GM12878 (cell line): Measurements from ENCODE around the gene CIP2A. TPM values are rescaled to one million over a fixed set of nuclear protein-coding genes. Genes with fewer than 3 reads are reported as not detected.

Experiments used
- ATAC-seq: fragments of 200-7000 bp; cut with Tn5 transposase; 3 replicates; pipeline ENCODE4 v1.9.1; 2020; ENCODE audit warnings: mild to moderate bottlenecking, moderate library complexity
- BruUV-seq: library from RNA; stranded (reverse); fragments of 400-500 nt; replicated peaks from 2 replicates; lab custom pipeline; 2021; lab: Mats Ljungman, UMichigan
- CTCF ChIA-PET: fragments of 300-600 bp; sonication (Branson Sonifier 250); formaldehyde crosslinking; extraction: SDS; loops from one replicate; lab custom pipeline; 2021; ENCODE audit warnings: inconsistent platforms; lab: Yijun Ruan, JAX
- POLR2A ChIA-PET: fragments of 350-600 bp; formaldehyde crosslinking; extraction: SDS; loops from one replicate; lab custom pipeline; 2021; ENCODE audit warnings: inconsistent platforms; lab: Charles Lee
- RAD21 ChIA-PET: fragments of 300-600 bp; sonication (Branson Sonifier 250); formaldehyde crosslinking; loops from one replicate; lab custom pipeline; 2023; ENCODE audit warnings: antibody characterized with exemption; ENCODE audit not compliant: unreplicated experiment; lab: Charles Lee
- SMC1A ChIA-PET: fragments of 300-600 bp; sonication (Branson Sonifier 250); formaldehyde crosslinking; loops from one replicate; lab custom pipeline; 2023; ENCODE audit not compliant: unreplicated experiment, uncharacterized antibody; lab: Charles Lee
- DNase-seq: peaks from one replicate; pipeline ENCODE4 v3.0.0-alpha.2; 2011; ENCODE audit warnings: low read depth, low spot score
- FAIRE-seq: peaks from 3 replicates; lab custom pipeline; 2011; peaks lifted over from hg19 to GRCh38; lab: Jason Lieb, UNC
- H2AFZ ChIP-seq: 2 replicates; pipeline ENCODE4 v1.6.0; 2011; ENCODE audit warnings: low read depth, low read length, control low read depth; ENCODE audit not compliant: control insufficient read depth
- H3K27ac ChIP-seq: 2 replicates; pipeline ENCODE4 v1.5.1; 2011; ENCODE audit warnings: control low read depth; ENCODE audit not compliant: control insufficient read depth, insufficient read depth
- H3K27me3 ChIP-seq, 2 experiments: replicated peaks in 1 of 2; 2 replicates each; pipeline versions ENCODE4 v1.6.0 to v1.6.1; 2011; ENCODE audit warnings: low read length in 1 of 2; ENCODE audit not compliant: control insufficient read depth in 2 of 2, insufficient read depth in 2 of 2
- H3K36me3 ChIP-seq, 2 experiments: 2 replicates each; pipeline ENCODE4 v1.5.1; 2011; ENCODE audit warnings: low read length in 1 of 2; ENCODE audit not compliant: control insufficient read depth in 2 of 2, insufficient read depth in 2 of 2
- H3K4me1 ChIP-seq: 2 replicates; pipeline ENCODE4 v1.6.1; 2011; ENCODE audit warnings: mild to moderate bottlenecking, low read length, moderate library complexity, mixed read lengths; ENCODE audit not compliant: control insufficient read depth, insufficient read depth
- H3K4me2 ChIP-seq: 2 replicates; pipeline ENCODE4 v1.6.0; 2011; ENCODE audit warnings: control low read depth; ENCODE audit not compliant: control insufficient read depth, insufficient read depth
- H3K4me3 ChIP-seq: fragments of 200-600 bp; sonication (generic); 2 replicates; pipeline ENCODE4 v1.5.1; 2016
- H3K79me2 ChIP-seq: 2 replicates; pipeline ENCODE4 v1.6.0; 2011; ENCODE audit warnings: low read length; ENCODE audit not compliant: control insufficient read depth, insufficient read depth
- H3K9ac ChIP-seq: 2 replicates; pipeline ENCODE4 v1.8.0; 2011; ENCODE audit warnings: low read length, control low read depth, mixed read lengths; ENCODE audit not compliant: control insufficient read depth, insufficient read depth
- H3K9me3 ChIP-seq: replicated peaks from 3 replicates; pipeline ENCODE4 v1.5.1; 2011; ENCODE audit warnings: mild to moderate bottlenecking, low read length; ENCODE audit not compliant: control insufficient read depth, insufficient read depth
- H4K20me1 ChIP-seq: 2 replicates; pipeline ENCODE4 v1.6.0; 2011; ENCODE audit not compliant: control insufficient read depth, insufficient read depth
- BHLHE40 ChIP-seq, 2 experiments: fragments of 450-650 bp in 1 of 2; IDR thresholded peaks; 2 replicates each; pipeline ENCODE4 v1.6.1; 2011 to 2017; ENCODE audit warnings: low read depth in 2 of 2, borderline replicate concordance in 1 of 2, improper control_type of control experiment in 1 of 2, low read length in 1 of 2, mild to moderate bottlenecking in 1 of 2
- E2F4 ChIP-seq: IDR thresholded peaks from 2 replicates; pipeline ENCODE4 v1.6.1; 2012; ENCODE audit warnings: low read depth, low read length, improper control_type of control experiment
- ETV6 ChIP-seq, 2 experiments: fragments of 450-650 bp in 1 of 2; IDR thresholded peaks in 1 of 2; conservative IDR thresholded peaks in 1 of 2; 2 replicates each; pipeline ENCODE4 v1.6.1; 2014; ENCODE audit warnings: antibody characterized with exemption in 1 of 2, borderline replicate concordance in 1 of 2, low read depth in 1 of 2, mild to moderate bottlenecking in 1 of 2, moderate library complexity in 1 of 2
- POU2F2 ChIP-seq: IDR thresholded peaks from 3 replicates; pipeline ENCODE4 v1.6.1; 2011; ENCODE audit warnings: low read depth, mild to moderate bottlenecking, low read length, borderline replicate concordance
- RCOR1 ChIP-seq: conservative IDR thresholded peaks from 2 replicates; pipeline ENCODE4 v1.6.1; 2012; ENCODE audit warnings: low read depth, low read length, improper control_type of control experiment
- SMAD1 ChIP-seq: fragments of 450-650 bp; IDR thresholded peaks from 2 replicates; pipeline ENCODE4 v1.6.1; 2018; ENCODE audit warnings: mild to moderate bottlenecking, low read depth; ENCODE audit not compliant: partially characterized antibody
- TAF1 ChIP-seq: IDR thresholded peaks from 2 replicates; pipeline ENCODE4 v1.6.1; 2011; ENCODE audit warnings: mild to moderate bottlenecking, low read depth, low read length, borderline replicate concordance
- WRNIP1 ChIP-seq: IDR thresholded peaks from 2 replicates; pipeline ENCODE4 v1.6.1; 2011; ENCODE audit warnings: low read depth, low read length, improper control_type of control experiment, borderline replicate concordance
- ZNF384 ChIP-seq: IDR thresholded peaks from 2 replicates; pipeline ENCODE4 v1.6.1; 2012; ENCODE audit warnings: low read depth, mild to moderate bottlenecking, low read length, improper control_type of control experiment, borderline replicate concordance
- WGBS: methylation state at CpG from one replicate; pipeline ENCODE4 v1.1.6; 2016; ENCODE audit warnings: low lambda C conversion rate; ENCODE audit not compliant: insufficient replicate concordance, insufficient coverage; ENCODE audit errors: missing lambda C conversion rate; 5-methylcytosine and 5-hydroxymethylcytosine counted together
- in situ Hi-C: fragments of 300-500 bp; cut with MboI; formaldehyde crosslinking; loops from 9 replicates; pipeline ENCODE4 v1.14.3; 2018; ENCODE audit warnings: mixed read lengths
- intact Hi-C: fragments of 100-400 bp; cut with micrococcal nuclease; formaldehyde crosslinking; loops from one replicate; pipeline ENCODE4 v1.14.2; 2022; ENCODE audit not compliant: unreplicated experiment
- polyA plus RNA-seq, 11 experiments: library from polyadenylated mRNA; depleted of rRNA in 4 of 11; unstranded in 6 of 11; stranded (reverse) in 5 of 11; fragments of >200 nt; fragmentation: Nextera tagmentation in 4 of 11; fragmentation: Illumina TruSeq in 1 of 11; extraction: Ambion mirVana in 4 of 11; extraction: Trizol in 1 of 11; gene quantifications; 1 replicate in 1 of 11; 2 replicates in 10 of 11; pipeline versions ENCODE4 v1.2.1 to v1.2.3, GENCODE V29; 2011 to 2016; ENCODE audit warnings: inconsistent platforms in 2 of 11, missing spikeins in 2 of 11, low read depth in 1 of 11
- total RNA-seq, 4 experiments: library from RNA; depleted of rRNA in 3 of 4; stranded (reverse); fragments of >200 nt in 3 of 4; fragmentation: Illumina TruSeq in 1 of 4; extraction: Trizol in 1 of 4; gene quantifications; 2 replicates each; pipeline versions ENCODE4 v1.2.1 to v1.2.3, GENCODE V29; 2013 to 2021
- TF ChIP-seq, protein P1 (sequence below): fragments of 450-650 bp; IDR thresholded peaks from 2 replicates; pipeline ENCODE4 v1.6.1; 2016; ENCODE audit warnings: mild to moderate bottlenecking
- TF ChIP-seq, protein P2 (sequence below): IDR thresholded peaks from 2 replicates; pipeline ENCODE4 v1.6.1; 2012; ENCODE audit warnings: low read depth, low read length, improper control_type of control experiment

CIP2A gene
- total and polyA plus RNA-seq, 10 of the 15 experiments (the other 5 are each of a cell fraction or from before 2014, with no cell fraction given): 12.5 to 29.7 (median 26.5) TPM

DNA sequence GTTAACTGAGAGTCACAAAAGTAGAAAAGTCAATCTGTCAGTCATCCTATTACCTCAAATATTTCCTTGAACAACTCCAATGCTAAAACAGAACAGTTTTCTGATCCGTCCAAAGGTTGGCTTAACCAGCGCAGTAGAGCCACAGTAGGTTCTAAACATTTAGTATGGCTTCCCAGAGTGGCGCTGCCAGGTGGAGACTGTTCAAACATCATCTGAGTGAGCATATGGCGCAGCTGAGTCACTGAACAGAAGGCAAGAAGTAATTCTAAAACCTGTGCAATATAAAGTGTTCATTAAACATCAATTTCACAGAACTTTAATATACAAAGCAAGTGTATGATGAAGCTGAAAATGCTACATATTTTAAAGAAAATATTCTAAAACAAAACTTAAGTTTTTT, 19.9 kb downstream of the CIP2A start:
- H3K27me3 ChIP-seq: no peaks in the 10 kb centered on the region
- in situ Hi-C loops (no loop called here), intact Hi-C loops (no loop called here)
- no peaks in the 10 kb centered on the region for H4K20me1 ChIP-seq
- ChIA-PET POLR2A (no interaction called here), CTCF (interaction anchor here (0.8 kb wide), 1 partner anchor 20 kb away, joined by 3 read pairs; the partner anchor contains the start of genes CIP2A and DZIP3)
- H3K36me3 ChIP-seq: peaks cover under 1 to 5% of the 10 kb centered on the region in 2 experiments; a peak in 2 of 4 replicates
- H2AFZ ChIP-seq: no peak overlapping the region
- H3K79me2 ChIP-seq: no peaks in the 10 kb centered on the region
- H3K9me3 ChIP-seq: no peaks in the 10 kb centered on the region
- no peak for DNase-seq
- H3K4me1 ChIP-seq: no peaks in the 10 kb centered on the region
- no peak for FAIRE-seq
- TF ChIP-seq ETV6 (conservative IDR thresholded peaks at IDR 0.05 in 1 of 2, IDR thresholded peaks at IDR 0.05 in 1 of 2; ENCODE audit: borderline replicate concordance in 1 of 2, low read depth in 1 of 2): no peak
- TF ChIP-seq, protein P1, sequence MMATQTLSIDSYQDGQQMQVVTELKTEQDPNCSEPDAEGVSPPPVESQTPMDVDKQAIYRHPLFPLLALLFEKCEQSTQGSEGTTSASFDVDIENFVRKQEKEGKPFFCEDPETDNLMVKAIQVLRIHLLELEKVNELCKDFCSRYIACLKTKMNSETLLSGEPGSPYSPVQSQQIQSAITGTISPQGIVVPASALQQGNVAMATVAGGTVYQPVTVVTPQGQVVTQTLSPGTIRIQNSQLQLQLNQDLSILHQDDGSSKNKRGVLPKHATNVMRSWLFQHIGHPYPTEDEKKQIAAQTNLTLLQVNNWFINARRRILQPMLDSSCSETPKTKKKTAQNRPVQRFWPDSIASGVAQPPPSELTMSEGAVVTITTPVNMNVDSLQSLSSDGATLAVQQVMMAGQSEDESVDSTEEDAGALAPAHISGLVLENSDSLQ: no peak
- no peak for TF ChIP-seq SMAD1
- no peak for TF ChIP-seq RCOR1
- no peak for TF ChIP-seq ZNF384
- TF ChIP-seq E2F4: no peak
- no peak for TF ChIP-seq POU2F2
- TF ChIP-seq BHLHE40 (IDR thresholded peaks at IDR 0.05; ENCODE audit: borderline replicate concordance in 1 of 2, low read depth in 2 of 2, low read length in 1 of 2): no peak
- no peak for TF ChIP-seq WRNIP1
- TF ChIP-seq, protein P2, sequence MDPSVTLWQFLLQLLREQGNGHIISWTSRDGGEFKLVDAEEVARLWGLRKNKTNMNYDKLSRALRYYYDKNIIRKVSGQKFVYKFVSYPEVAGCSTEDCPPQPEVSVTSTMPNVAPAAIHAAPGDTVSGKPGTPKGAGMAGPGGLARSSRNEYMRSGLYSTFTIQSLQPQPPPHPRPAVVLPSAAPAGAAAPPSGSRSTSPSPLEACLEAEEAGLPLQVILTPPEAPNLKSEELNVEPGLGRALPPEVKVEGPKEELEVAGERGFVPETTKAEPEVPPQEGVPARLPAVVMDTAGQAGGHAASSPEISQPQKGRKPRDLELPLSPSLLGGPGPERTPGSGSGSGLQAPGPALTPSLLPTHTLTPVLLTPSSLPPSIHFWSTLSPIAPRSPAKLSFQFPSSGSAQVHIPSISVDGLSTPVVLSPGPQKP: no peak
- TF ChIP-seq TAF1: no peak
- TF ChIP-seq, all 136 proteins: peak for 0
- ATAC-seq: no peak
- ChIA-PET SMC1A (no interaction called here), RAD21 (no interaction called here)
- no TSS peak for BruUV-seq
- Histone ChIP-seq H3K4me2 (no peak overlapping the region), H3K27ac (no peak overlapping the region), H3K4me3 (no peak overlapping the region), H3K9ac (no peak overlapping the region)
- WGBS: 99% methylated on average over 4 of the region's 4 CpGs
